ENCODE results near the gene CD46.

CD46 gene

DNA sequence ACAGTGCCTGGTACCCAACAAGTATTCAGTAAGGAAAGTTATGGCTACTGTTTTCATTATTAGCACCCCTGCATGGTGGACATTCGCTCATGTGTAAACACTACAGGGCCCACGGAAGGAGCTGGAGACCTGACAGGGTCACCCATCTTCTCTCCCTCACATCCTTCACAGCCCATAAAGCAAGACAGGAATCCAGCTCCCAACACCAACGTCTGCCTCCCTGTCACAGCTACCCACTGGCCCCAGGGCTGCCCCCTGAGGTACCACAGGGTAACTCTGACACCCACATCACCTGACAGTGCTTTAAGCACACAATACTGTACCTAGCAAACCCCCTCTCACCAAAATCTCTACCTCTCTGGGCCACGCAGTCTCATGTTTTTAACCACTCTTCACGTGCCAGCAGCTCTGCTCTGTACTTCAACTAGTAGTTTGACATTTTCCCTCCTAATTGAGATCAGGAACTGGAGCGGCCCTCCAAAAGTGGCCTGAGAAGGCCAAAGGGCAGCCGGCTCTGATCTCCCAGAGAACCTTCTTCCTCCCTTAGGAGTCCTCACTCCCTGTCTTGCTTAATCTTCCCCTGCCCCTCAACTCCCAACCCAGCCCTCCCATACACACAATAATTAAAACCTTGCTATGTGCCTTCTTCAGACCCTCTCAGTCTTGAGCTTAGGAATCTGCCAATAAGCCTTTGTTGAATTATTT, 82.3 kb downstream of the CD46 start:
- Mint-ChIP-seq H3K4me3 (no peak overlapping the region), H3K4me1 (peaks cover 94% of the 10 kb centered on the region), H3K9me3 (no peaks in the 10 kb centered on the region), H3K27ac (peak overlapping the region; percentile 93), H3K36me3 (peaks cover 5% of the 10 kb centered on the region)
- DNase-seq (ENCODE audit: low spot score in 2 of 2) (no peak), ATAC-seq (no peak)

DNA sequence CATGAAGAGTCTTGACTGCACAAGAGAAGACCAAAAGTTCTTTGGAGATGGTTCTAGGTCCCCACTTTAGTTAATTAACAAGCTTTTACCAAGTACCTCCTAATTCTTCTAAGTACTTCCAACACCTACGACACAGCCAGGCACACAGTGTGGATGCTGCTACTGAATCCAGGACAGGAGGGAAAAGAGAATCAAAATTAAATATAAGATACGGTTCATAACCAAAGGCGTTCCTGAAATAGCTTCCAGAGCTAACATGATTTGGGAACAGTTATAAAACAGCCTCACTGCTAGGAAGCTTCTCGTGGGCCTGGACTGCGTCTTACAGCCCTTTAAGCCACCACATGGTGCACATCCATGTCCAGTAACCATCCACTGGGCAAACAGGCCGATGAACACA, 84.1 kb downstream of the CD46 start:
- H3K4me1 Mint-ChIP-seq: peaks cover 93% of the 10 kb centered on the region
- H3K27ac Mint-ChIP-seq: no peak overlapping the region
- ATAC-seq (no peak), DNase-seq (ENCODE audit: low spot score in 2 of 2) (no peak)
- peaks cover 5% of the 10 kb centered on the region for H3K36me3 Mint-ChIP-seq
- no peak overlapping the region for H3K4me3 Mint-ChIP-seq
- H3K9me3 Mint-ChIP-seq: no peaks in the 10 kb centered on the region

DNA sequence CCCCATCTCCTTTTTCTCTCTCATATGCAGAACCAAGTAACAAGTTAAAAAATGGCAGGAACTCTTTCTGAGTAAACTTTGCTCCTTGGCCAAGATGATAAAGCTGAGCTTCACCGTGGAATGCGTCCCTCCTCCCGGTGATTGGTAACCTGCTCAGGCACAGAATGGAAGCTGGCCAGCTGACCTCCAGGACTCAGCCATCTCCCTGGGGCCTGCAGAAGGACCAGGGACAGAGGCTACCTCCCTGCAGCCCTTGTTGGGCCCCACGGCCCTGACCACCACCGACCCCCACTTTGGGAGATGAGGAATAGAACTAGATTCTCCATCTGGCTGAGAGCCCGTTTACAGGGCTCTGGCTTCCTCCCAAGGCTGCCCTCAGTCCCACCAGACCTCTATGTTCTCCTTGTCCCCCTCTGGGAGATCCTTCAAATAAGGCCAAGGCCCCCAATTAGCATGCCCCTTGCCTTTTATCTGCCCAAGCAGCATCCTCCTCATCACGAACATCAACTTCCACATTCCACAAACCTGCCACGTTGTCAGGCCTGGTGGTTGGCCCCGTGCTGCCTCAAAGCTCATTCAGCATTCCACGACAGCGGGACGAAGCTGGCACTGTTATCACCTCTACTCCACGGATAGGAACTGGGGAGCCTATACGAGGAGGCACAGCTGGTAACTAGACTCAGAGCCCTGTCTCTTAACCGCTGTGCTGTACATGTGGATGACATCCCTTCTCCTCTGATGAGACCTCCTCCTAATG, 84.9 kb downstream of the CD46 start:
- Mint-ChIP-seq H3K9me3 (no peaks in the 10 kb centered on the region), H3K36me3 (peaks cover 5% of the 10 kb centered on the region), H3K4me1 (peaks cover 86% of the 10 kb centered on the region), H3K27ac (peak overlapping the region; percentile 91), H3K4me3 (no peak overlapping the region)
- no peak for DNase-seq (ENCODE audit: low spot score in 2 of 2)
- no peak for ATAC-seq

DNA sequence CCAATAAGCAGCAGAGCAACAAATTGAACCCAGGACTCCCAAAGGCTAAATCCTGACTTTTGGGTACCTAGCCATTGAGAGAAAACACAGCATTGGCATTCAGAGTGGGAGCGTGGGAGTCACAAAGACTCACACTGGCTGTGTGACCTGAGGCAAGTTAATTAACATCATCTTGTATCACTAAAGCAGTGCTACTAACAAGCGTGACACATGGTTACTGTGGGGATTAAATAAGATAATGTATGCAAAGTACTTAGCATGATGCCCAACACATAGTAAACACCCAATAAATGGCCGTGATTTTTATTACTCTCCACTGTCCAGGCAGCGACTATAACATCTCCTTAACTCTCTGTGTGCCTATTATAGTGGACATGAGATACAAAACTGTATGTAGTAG, 85.8 kb downstream of the CD46 start:
- Mint-ChIP-seq H3K4me3 (no peak overlapping the region), H3K36me3 (peaks cover 5% of the 10 kb centered on the region), H3K27ac (peak overlapping the region; percentile 91), H3K9me3 (no peaks in the 10 kb centered on the region), H3K4me1 (peaks cover 80% of the 10 kb centered on the region)
- ATAC-seq (no peak), DNase-seq (ENCODE audit: low spot score in 2 of 2) (no peak)

DNA sequence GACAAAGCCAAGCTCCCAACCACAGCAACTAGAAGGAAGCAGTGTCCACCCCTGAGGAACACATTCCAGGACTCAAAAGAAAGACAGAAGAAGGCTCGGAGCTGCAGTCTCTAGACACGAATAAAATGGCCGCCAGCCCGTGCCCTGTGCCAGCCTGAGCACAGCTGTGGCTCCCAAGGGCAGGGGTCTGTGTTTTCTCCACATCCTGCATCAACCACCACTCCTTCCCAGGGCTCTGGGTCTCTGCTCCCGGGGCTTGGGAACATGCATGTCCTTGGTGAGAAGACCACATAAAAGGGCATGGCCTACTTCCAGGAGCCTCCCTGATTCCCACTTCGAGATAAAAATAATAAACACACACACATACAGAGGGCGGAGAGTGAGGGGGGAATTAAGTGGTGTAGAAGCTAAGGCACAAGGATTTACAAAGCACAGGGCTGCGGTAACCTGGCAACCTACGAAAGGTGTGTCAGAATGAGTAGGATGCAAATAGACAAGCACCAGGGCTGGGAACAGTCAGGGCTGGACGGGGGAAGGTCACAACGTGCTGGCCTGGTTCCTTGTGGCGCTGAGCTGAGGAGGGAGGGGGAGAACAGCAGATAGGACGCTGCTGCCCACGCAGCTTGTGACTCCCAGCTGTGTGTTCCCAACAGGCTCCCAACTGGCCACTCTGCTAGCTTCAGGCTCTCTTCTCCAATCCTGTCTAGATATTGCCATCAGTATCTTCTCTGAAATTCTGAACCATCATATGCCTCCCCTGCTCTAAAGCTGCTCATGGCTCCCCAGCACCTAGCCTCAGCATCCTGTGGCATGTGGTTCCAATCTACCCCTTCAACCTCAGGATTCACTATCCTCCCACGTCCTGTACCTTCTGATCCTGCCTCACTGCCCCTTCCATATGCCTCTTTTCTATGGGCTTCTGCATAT, 86.6 kb downstream of the CD46 start:
- ATAC-seq (peak; percentile 34), DNase-seq (ENCODE audit: low spot score in 2 of 2) (no peak)
- Mint-ChIP-seq H3K4me3 (peak overlapping the region; percentile 6), H3K9me3 (no peaks in the 10 kb centered on the region), H3K27ac (peak overlapping the region; percentile 86), H3K4me1 (peaks cover 78% of the 10 kb centered on the region), H3K36me3 (peaks cover 5% of the 10 kb centered on the region)

DNA sequence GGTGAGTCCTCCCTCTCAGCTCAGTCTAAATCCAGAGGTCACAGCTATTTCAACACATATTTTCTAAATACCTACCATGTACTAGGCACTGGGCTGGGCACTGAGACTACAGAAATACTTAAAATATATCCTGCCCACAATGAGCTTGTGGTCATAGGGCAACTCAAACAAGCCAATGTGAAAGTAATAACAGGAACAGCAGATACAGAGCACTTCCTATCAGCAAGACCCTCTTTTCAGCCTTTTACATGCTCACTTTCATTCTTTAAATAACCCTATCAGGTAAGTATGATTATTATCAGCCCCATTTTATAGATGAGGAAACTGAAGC, 87.2 kb downstream of the CD46 start:
- peaks cover 78% of the 10 kb centered on the region for H3K4me1 Mint-ChIP-seq
- H3K27ac Mint-ChIP-seq: peak overlapping the region; percentile 86
- peak; percentile 77 for ATAC-seq
- peak overlapping the region; percentile 6 for H3K4me3 Mint-ChIP-seq
- H3K9me3 Mint-ChIP-seq: no peaks in the 10 kb centered on the region
- peaks cover 5% of the 10 kb centered on the region for H3K36me3 Mint-ChIP-seq
- no peak for DNase-seq (ENCODE audit: low spot score in 2 of 2)

DNA sequence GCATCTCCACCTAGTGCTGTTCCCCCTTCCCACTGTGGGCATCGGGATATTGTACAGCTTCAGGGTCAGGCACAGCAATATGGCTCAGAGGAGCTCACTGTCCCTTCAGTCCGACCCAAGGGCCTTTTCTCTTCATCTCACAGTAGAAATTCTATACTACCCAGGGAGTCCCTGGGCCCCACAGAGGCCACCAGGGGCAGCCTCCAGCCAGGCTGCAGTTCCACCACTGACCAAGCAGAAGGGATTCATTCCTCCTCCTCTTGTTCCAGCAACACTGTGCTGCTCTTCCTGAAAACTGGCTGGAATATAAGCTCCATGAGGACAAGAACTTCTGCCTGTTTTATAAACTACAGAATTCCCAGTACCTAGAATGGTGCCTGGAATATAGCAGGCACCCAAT, 88.5 kb downstream of the CD46 start:
- Mint-ChIP-seq H3K4me1 (peaks cover 78% of the 10 kb centered on the region), H3K36me3 (peaks cover 5% of the 10 kb centered on the region), H3K27ac (no peak overlapping the region), H3K4me3 (no peak overlapping the region), H3K9me3 (no peaks in the 10 kb centered on the region)
- ATAC-seq (no peak), DNase-seq (ENCODE audit: low spot score in 2 of 2) (no peak)

DNA sequence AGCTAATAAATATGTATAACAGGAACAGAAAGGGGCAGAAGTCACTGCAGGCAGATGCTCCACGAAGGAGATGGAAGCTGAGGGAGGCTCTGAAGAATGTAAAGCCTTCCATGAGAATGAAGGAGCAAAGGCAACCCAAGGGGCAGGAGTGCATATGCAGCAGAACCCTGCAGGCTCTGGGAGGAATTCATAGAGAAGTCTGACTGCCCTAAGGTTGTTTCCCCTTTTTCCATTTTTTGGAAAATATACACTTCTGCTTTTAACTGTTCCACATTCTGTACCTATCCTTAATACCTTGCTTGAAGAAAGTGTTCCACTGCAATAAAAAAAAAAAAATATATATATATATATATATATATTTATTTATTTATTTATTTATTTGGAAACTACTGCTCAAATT, 89.4 kb downstream of the CD46 start:
- ATAC-seq: no peak
- H3K4me3 Mint-ChIP-seq: no peak overlapping the region
- no peak for DNase-seq (ENCODE audit: low spot score in 2 of 2)
- H3K9me3 Mint-ChIP-seq: no peaks in the 10 kb centered on the region
- peaks cover 5% of the 10 kb centered on the region for H3K36me3 Mint-ChIP-seq
- H3K27ac Mint-ChIP-seq: no peak overlapping the region
- H3K4me1 Mint-ChIP-seq: peaks cover 79% of the 10 kb centered on the region

DNA sequence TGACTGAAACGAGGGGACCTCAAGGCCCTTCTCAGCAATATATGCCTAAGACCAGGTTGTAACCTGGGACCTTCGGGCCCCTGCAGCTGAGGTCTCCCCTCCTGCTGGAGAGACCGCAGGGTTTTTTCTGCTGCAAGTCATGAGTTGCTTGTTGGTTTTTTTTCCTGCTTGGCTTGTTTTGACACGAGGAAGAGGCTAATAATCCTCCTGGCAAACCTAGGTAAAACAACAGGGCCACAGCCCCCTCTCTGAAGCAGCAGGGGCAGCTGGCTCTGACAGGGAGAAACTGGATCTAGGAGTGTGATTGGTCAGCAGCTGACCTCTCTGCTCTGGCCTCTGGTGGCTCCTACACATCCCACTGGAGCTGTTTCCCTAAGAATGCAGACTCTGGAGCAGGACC, 90.0 kb downstream of the CD46 start:
- DNase-seq (ENCODE audit: low spot score in 2 of 2) (no peak), ATAC-seq (no peak)
- Mint-ChIP-seq H3K27ac (no peak overlapping the region), H3K9me3 (no peaks in the 10 kb centered on the region), H3K4me3 (no peak overlapping the region), H3K4me1 (peaks cover 76% of the 10 kb centered on the region), H3K36me3 (peaks cover 3% of the 10 kb centered on the region)

DNA sequence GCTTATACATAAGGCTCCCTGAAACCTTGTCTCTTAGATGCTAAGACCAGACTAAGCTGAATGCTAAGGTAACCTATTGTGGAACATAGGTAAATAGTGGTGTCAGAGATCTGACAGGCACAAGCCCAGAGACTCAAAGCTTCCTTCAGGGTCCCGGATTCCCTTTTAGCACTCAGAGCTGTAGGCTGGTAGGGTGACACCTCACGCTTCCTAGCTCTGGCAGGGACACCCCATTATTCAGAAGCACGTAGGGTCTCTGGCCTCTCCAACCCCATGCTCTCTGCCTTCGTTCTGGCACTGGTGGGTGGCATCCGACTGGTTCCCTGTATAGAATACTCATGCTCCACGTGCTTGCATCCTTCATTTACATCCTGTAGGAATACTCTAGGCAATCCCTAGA, 90.7 kb downstream of the CD46 start:
- Mint-ChIP-seq H3K27ac (peak overlapping the region; percentile 32), H3K4me1 (peaks cover 70% of the 10 kb centered on the region)
- ATAC-seq: no peak

DNA sequence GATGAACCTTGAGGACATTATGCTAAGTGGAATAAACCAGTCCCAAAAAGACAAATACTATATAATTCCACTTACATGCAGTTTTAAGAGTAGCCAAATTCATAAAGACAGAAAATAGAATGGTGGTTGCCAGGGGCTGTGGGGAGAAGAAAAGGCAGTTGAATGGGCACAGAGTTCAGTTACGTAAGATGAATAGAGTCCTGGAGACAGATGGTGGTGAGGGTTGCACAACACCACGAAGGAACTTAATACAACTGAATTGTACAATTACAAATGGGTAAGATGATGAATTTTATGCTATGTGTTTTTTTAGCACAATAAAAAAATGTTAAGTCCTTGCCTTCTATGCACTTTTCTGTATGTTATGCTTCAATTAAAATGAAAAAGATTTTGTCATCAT, 92.5 kb downstream of the CD46 start:
- DNase-seq (ENCODE audit: low spot score in 2 of 2): no peak
- Mint-ChIP-seq H3K4me3 (no peak overlapping the region), H3K4me1 (peaks cover 70% of the 10 kb centered on the region), H3K27ac (peak overlapping the region; percentile 51), H3K36me3 (peaks cover 16% of the 10 kb centered on the region), H3K9me3 (no peaks in the 10 kb centered on the region)
- no peak for ATAC-seq

More for the DNA sequence above, 90.7 kb downstream of the CD46 start:
- peaks cover 5% of the 10 kb centered on the region for H3K36me3 Mint-ChIP-seq
- DNase-seq (ENCODE audit: low spot score in 2 of 2): no peak
- no peak overlapping the region for H3K4me3 Mint-ChIP-seq
- H3K9me3 Mint-ChIP-seq: no peaks in the 10 kb centered on the region
